HFFc6 (cell line): ENCODE results near the gene SLC5A4. TPM values are rescaled to one million over a fixed set of nuclear protein-coding genes. Genes with fewer than 3 reads are reported as not detected.

Experiments
- DNase-seq: peaks from one replicate; pipeline ENCODE4 v3.0.0-alpha.2; 2018
- H3K27ac Mint-ChIP-seq: 2 replicates; pipeline ENCODE4 v1.8.0; 2020; ENCODE audit warnings: mild to moderate bottlenecking, mixed read lengths
- H3K27me3 Mint-ChIP-seq: 2 replicates; pipeline ENCODE4 v1.8.0; 2021; ENCODE audit warnings: mild to moderate bottlenecking, moderate library complexity, mixed read lengths; ENCODE audit not compliant: insufficient read depth
- H3K36me3 Mint-ChIP-seq: 2 replicates; pipeline ENCODE4 v1.8.0; 2021; ENCODE audit warnings: low read depth, mixed read lengths
- H3K4me1 Mint-ChIP-seq: 2 replicates; pipeline ENCODE4 v1.8.0; 2020; ENCODE audit warnings: low read depth, mixed read lengths
- H3K4me3 Mint-ChIP-seq: 2 replicates; pipeline ENCODE4 v1.8.0; 2020; ENCODE audit warnings: mild to moderate bottlenecking, moderate library complexity, mixed read lengths
- H3K9me3 Mint-ChIP-seq: 2 replicates; pipeline ENCODE4 v1.8.0; 2020; ENCODE audit warnings: mild to moderate bottlenecking, mixed read lengths
- CTCF ChIP-seq: fragments of 200-600 bp; sonication (generic); IDR thresholded peaks from 2 replicates; pipeline ENCODE4 v1.5.0; 2021; ENCODE audit warnings: antibody characterized with exemption, mild to moderate bottlenecking
- total RNA-seq, 6 experiments: library from RNA; stranded (reverse); fragmentation: NEBNext Ultra II Directional; extraction: Animal tissue kit (Norgen Biotek cat#: 25700); gene quantifications; 2 replicates in 1 of 6; 3 replicates in 5 of 6; pipeline ENCODE4 v1.2.3, GENCODE V29; 2021

Gene SLC5A4
- total RNA-seq, 6 experiments from 2014 or later = not detected

GRCh38 chr22:32232191-32232830 is 22.8 kb downstream of the SLC5A4 start:
- H3K4me3 Mint-ChIP-seq = no peak overlapping the region
- no peak overlapping the region for H3K27ac Mint-ChIP-seq
- peaks cover 11% of the 10 kb centered on the region for H3K27me3 Mint-ChIP-seq
- no peaks in the 10 kb centered on the region for H3K9me3 Mint-ChIP-seq
- no peaks in the 10 kb centered on the region for H3K4me1 Mint-ChIP-seq
- H3K36me3 Mint-ChIP-seq = no peaks in the 10 kb centered on the region
- no peak for TF ChIP-seq CTCF
- no peak for DNase-seq

- H3K27ac Mint-ChIP-seq = no peak overlapping the region
- H3K27me3 Mint-ChIP-seq = peaks cover 15% of the 10 kb centered on the region; the same call in 1 of the 2 replicates
- no peaks in the 10 kb centered on the region for H3K4me1 Mint-ChIP-seq
Observed at GRCh38 chr22:32226326-32227104, 28.6 kb downstream of the SLC5A4 start.

GRCh38 chr22:32222991-32223390 is 32.2 kb downstream of the SLC5A4 start:
- TF ChIP-seq CTCF = no peak
- Mint-ChIP-seq H3K9me3 (no peaks in the 10 kb centered on the region), H3K36me3 (no peaks in the 10 kb centered on the region), H3K27ac (no peak overlapping the region), H3K4me3 (no peak overlapping the region), H3K27me3 (peaks cover 7% of the 10 kb centered on the region), H3K4me1 (no peaks in the 10 kb centered on the region)
- DNase-seq = no peak

More at GRCh38 chr22:32226326-32227104, 28.6 kb downstream of the SLC5A4 start:
- DNase-seq = no peak
- TF ChIP-seq CTCF = no peak
- Mint-ChIP-seq H3K36me3 (no peaks in the 10 kb centered on the region), H3K9me3 (no peaks in the 10 kb centered on the region), H3K4me3 (no peak overlapping the region)

- Mint-ChIP-seq H3K4me1 (no peaks in the 10 kb centered on the region), H3K36me3 (no peaks in the 10 kb centered on the region), H3K27me3 (peaks cover 8% of the 10 kb centered on the region), H3K9me3 (no peaks in the 10 kb centered on the region), H3K4me3 (no peak overlapping the region), H3K27ac (no peak overlapping the region)
- TF ChIP-seq CTCF = no peak
- DNase-seq = no peak
Observed at GRCh38 chr22:32219026-32219425, 36.1 kb downstream of the SLC5A4 start.

GRCh38 chr22:32218470-32218869 is 36.7 kb downstream of the SLC5A4 start:
- Mint-ChIP-seq H3K36me3 (no peaks in the 10 kb centered on the region), H3K4me1 (no peaks in the 10 kb centered on the region)

More at GRCh38 chr22:32218470-32218869, 36.7 kb downstream of the SLC5A4 start:
- Mint-ChIP-seq H3K27ac (no peak overlapping the region), H3K27me3 (peaks cover 6% of the 10 kb centered on the region), H3K9me3 (no peaks in the 10 kb centered on the region), H3K4me3 (no peak overlapping the region)
- DNase-seq = no peak
- TF ChIP-seq CTCF = no peak
